HG02943 (cell line): Measurements from ENCODE around the gene MOK.

Experiments used
- ATAC-seq: cut with Tn5 transposase; IDR thresholded peaks from one replicate; pipeline ENCODE4 v1.9.1; 2021; ENCODE audit warnings: mild to moderate bottlenecking, low read depth, moderate library complexity; ENCODE audit not compliant: unreplicated experiment

MOK gene

DNA sequence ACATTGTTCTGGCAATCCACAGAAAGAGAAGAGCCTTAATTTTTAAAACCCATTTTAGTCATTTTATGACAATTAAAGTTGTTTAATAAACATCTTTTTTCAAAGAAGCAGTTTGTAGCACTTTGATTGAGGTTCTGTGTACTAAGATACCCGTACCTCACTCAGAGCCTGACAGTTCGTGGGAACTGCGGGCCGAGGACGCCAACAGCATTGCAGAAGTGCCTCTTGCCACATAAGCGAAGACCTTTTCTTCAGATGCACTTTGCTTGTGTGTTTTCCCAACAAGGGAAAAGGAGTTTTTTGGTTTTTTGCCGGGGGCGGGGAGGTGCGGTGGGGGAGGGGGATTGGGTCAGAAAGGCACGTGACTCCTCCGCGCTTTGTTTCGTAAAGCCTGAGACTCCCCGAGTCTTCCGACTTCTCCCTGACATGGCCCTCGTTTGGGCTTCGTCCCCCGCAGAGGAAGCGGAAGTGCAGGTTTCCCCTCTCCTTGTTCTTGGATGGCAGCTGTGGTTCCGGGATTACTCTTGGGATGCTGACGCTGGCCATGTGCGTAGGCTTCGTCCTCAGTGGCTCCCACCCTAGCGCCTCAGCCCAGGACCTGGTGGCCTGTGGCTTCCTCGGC lies 94.4 kb downstream of the MOK start:
- ATAC-seq: no peak

DNA sequence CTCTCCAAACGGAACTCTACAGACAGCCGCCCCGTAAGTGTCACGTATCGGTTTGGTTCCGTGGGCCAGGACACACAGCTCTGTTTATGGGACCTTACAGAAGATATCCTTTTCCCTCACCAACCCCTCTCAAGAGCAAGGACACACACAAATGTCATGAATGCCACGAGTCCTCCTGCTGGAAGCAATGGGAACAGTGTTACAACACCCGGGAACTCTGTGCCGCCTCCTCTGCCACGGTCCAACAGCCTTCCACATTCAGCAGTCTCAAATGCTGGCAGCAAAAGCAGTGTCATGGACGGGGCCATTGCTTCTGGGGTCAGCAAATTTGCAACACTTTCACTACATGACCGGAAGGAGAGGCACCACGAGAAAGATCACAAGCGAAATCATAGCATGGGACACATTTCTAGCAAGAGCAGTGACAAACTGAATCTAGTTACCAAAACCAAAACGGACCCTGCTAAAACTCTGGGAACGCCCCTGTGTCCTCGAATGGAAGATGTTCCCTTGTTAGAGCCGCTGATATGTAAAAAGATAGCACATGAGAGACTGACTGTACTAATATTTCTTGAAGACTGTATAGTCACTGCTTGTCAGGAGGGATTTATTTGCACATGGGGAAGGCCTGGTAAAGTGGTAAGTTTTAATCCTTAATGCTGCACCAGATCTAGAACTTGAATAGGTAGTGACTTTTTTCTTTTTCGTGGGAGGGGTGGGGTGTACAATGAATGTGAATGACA lies 95.6 kb downstream of the MOK start:
- ATAC-seq: no peak

DNA sequence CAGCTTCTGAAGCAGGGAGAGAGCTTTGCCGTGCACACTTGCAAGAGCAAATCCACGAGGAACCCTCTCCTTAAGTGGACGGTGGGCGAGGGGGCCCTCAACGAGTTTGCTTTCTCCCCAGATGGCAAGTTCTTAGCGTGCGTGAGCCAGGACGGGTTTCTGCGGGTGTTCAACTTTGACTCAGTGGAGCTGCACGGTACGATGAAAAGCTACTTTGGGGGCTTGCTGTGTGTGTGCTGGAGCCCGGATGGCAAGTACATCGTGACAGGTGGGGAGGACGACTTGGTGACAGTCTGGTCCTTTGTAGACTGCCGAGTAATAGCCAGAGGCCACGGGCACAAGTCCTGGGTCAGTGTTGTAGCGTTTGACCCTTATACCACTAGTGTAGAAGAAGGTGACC lies 96.2 kb downstream of the MOK start:
- no peak for ATAC-seq

DNA sequence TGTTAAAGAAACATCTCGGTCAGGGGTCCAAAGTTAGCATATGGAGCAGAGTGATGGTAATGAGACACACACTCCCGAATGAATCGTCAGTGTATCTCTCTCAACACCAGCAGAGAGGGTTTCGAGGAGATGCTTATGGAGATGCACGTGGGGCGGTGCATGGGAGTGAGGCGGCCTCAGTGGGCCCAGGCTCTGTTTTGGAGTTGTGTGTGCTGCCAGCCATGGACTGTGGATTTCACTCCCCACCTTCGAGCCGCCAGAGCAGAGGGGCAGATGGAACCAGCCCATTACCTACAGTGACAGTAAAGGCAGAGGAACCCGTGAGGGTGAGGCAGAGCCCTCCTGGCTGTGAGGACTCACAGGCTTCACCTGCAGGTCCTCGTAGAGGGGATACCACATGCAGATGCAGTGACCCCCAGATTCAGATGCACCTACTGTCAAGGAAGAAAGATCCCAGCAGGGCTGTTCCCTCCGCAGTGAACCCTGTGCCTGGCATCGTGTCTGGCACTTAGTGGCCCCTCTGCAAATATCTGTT lies 97.1 kb downstream of the MOK start:
- no peak for ATAC-seq

DNA sequence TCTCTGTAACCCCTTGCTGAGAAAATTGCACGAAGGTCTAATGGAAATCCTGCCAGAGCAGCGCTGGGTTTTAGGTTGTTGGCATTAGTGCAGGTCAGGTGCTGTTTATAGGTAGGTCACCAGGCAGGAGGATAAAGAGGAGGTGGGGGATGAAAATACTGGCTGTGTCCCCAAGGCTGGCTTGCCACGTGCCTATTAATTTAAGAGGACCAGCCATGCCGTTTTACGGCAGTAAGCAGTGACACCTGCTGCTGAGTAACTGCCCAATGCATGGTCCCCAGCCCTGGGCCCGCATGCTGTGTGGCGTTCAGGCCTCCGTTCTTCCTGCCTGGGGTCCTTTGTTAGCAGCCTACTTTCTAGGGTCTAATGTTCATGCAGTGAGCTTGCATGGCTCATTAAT lies 98.0 kb downstream of the MOK start:
- no peak for ATAC-seq

DNA sequence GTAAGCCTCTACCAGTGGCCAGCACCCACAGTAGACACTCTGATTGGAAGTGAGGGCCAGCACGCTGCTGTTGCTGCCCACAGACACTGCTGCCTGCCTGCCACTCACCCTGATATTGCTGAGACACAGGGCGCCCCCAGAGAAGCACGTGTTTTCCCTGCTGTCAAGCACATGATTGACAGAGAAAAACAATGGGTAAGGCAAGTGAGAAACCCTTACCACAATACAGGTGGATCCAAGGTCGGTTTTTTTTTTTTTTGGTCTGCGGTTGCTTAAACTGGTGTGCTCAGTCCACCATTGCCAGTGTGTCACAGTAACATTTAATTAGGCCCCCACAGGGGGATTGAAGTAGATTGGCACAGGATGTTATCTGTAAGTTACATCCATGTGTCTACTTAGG lies 99.4 kb downstream of the MOK start:
- no peak for ATAC-seq

DNA sequence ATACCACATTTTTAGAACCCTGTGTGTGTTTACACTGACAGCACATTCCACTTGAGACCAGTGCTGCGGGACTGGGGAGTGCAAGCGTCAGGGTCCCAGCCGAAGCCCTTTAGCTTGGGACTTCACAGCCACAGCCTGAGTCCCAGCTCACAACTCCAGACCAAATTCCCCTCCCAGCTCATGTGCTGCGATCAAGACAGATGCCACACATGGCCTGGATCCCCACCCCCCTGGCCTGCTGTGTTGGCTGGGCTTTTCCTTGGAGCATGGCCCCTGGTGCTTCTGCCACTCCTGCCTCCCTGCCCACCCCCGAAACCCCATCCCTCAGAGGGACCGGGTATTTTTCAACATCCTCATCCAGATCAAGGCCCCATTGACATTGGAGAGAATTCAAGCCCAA lies 101.6 kb downstream of the MOK start:
- ATAC-seq: no peak

DNA sequence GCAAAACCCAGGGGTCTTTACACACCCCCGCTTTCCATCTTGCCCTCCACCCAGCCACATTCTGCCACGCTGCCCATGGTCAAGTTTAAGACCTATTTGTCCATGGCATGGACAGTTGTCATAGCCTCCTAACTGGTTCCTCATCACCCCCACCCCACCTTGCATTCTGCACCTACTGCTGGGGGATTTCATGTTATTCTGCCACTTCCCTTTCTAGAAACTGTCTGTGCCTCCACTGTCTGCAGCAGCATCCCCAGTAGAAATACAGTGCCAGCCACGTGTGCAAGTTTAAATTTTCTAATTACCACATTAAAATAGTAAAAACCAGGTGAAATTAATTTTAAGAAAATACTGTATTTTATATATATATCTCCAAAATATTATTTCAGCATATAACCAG lies 102.0 kb downstream of the MOK start:
- no peak for ATAC-seq

DNA sequence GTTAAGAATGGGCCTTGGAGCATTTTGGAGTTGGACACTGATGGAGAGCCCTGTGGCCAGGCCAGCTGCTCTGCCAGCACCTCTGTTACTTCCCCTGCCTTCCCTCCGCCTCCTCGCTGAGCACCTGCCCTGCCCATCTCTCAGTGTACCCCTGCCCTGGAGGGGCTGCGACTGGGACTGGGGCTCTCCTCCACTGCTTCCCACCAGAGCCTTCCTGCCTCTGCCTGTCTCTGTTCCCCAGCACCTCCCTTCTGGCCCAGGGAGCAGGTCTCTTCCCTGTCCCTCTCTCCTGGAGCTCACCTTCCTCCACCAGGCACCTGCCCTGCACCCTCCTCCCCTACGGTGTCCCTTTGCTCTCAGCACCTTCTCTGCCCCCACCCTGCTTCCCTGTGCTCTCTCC lies 103.2 kb downstream of the MOK start:
- ATAC-seq: no peak

DNA sequence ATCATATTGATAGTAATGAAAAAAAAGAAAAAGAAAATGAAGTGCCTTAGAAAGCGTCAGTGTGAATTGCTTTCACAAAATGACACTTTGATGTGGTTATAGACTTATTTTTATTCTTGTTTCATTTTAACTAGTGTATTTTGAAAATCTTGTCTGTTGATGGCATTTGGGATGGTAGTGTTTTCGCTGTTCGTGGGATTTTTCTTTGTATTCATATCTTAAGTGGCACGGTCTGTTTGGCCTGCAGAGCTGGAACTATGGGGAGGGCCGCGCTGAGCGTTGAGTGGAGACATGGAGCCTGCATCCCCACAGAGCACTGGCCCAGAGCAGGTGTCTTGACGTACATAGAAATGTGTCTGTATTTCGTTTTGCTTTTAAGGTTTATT lies 103.6 kb downstream of the MOK start:
- no peak for ATAC-seq

DNA sequence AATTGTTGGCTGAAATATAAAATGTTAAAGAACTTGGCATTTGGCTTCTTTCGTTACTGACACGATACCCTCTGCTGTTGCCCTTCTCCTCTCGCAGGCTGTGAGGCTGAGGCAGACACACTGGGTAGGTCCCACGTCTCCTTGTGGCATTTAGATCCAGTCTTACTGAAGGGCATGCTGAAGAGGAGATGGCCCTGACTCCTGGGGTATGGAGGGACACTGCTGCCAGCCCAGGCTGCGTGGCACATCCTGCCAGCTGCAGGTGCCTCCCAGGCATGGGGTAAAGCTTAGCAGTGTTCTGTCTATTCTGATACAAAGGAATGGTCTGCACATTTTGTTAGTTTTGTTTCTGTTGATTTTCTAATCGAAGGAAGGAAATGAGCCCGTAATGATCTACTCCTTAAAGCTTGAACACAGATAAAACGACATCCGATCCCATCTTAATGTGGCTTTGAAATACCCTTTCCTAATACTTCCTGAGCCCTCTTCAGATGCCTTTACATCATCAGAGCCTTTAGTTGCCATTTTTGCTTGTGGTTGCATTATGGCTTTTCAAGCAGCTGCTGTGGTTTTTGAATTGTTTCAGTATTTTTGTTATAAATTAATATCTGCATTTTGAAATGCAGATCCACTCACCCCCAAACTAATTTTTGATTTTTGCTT lies 104.1 kb downstream of the MOK start:
- no peak for ATAC-seq

DNA sequence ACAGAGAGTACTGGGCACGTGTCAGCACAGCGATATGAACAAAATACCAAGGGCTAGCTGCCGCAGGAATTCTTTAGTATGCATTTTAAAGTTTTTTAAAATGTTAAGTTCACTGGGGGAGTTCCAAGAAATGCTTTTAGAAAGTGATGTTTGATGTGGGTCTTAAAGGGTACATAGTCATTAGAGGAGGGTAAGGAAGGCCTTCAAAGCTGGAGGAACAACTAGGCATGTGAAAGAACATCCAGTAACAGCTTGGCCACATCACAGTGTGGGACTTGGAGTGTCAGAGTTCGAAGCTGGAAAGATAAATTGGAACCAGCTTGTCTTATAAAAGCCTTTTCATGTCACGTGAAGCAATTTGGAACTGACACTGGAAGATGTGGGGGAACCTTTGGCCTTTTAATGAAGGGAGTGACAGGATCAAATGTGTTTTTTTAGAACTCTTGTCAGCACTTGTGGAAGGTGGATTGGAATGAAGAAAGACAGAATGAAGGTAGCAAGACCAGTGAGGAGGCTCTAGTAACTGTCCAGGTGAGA lies 107.6 kb downstream of the MOK start:
- ATAC-seq: no peak

DNA sequence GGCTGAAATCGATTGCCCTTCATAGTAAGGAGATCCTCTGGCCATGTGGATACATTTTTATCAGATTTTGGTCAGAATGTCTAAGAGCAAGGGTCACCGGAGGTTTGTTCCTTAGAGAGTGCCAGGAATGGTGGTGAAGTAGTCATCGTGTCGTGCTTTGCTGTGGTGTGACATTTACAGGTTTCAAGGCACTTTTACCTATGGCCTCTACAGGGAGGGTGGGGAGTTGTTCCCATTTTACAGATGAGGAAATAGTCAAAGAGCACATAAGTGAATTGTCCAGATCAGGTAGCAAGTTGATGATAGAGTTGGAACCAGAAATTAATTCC lies 108.1 kb downstream of the MOK start:
- ATAC-seq: no peak

DNA sequence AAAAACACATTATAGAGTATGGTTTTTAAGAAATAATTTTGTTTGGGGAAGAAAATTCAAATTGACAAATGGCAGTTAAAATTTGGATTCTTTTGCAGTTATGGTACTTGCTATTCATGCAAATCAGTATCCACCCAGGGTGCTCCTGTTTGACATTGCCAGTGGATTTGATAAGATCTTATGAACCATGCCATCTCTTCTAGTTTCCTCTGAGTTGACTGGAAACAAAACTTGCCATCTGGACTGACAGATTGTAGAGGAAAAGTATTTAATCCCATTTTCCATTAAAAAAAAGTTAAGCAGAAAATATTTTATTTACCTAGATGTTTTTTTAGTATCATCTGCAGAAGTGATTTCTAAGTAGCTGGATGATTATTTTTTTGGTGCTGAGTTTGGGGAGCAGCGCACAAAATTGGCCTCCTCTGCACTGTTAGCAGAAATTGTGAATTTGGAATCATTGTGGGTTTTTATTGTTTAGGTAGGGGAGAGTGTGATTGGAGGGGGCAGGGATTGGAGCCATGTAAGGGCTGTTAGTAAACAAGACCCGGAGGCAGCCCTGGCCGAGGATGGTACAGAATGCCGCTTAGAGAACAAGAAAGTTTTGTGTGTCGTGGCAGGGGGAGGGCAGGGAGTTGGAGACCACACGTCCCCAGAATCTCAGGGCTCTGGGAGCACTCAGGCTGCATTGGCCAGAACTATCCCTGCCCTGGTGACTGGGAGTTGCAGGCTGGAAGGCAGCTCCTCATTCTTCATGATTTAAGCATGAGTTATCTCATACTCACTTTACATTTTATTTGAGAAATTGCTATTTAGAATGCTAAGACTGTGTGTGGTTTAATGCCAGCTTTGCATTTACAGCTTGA lies 108.7 kb downstream of the MOK start:
- ATAC-seq: no peak

DNA sequence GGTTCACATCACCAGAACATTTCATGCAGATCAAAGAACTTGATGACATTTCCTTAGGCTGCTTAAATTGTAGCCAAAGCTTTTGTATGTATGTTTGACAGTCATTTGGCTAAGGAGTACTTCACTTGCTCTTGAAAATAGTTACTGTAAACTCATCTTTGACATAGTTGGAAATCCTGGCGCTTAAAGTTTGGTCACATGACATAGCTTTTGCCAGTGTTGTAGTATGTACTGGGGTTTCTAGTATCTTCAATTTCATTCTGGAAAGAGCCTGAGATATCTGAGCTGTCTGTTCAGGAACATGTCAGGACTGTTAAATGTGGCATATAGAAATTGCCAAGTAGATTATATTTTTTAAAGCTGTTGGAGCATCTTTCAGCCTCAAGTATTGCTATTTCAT lies 109.5 kb downstream of the MOK start:
- no peak for ATAC-seq

DNA sequence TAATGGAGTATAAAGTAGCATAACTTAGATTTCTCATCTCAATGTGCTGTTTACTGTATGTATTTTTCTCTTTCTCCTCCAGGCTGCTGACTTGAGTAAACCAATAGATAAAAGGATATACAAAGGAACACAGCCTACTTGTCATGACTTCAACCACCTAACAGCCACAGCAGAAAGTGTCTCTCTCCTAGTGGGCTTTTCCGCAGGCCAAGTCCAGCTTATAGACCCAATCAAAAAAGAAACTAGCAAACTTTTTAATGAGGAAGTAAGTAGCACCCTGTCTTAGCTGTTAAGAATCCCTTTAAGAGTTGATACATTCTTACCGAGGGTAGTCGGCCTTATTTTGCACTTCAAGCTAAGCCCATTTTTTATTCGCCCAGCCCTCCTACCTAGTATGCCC lies 110.1 kb downstream of the MOK start:
- ATAC-seq: no peak

DNA sequence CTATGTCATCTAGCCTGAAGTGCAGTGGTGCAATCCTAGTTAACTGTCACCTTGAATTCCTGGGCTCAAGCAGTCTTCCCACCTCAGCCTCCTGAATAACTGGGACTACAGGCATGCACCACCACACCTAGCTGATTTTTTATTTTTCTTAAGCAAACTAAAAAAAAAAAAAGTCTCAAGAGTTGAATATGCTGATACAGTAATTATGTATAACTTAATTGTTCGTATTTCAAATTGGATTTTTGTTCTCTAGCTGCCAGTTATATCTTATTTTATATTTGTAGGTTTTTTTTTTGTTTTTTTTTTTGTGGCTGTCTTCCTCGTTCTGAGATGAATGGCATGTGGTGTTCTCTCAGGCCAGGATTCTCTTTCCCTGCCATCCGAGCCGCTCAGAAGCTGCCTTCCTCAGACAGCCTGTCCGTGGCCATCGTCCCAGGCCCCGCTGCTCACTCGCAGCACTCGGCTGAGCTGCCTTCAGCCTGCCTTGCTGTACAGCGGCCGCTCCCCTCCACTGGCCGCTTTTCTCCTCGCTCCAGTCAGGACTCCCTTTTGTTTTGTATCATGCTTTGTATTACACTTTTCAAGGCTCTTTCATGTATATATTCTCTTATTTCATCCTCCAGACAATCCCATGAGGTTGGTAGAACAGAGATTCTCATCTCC lies 112.0 kb downstream of the MOK start:
- ATAC-seq: no peak

DNA sequence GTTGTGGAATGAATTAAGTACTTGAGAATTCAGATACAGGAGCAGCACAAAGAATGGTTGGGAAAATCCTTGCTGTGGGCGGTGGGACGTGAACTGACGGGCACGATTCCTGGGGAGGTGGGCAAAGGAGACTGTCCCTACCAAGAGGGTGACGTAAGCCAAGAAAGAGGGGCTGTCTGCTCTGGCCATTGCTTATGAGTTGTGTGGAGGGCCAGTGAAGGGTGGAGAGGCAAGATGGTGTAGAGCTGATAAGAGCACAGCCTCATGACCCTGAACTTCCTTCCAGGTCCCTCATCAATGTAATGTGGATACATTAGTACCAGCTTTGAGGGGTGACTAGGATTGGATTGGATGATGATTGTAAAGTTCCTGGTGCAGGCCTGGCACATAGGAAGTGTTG lies 115.1 kb downstream of the MOK start:
- ATAC-seq: no peak

DNA sequence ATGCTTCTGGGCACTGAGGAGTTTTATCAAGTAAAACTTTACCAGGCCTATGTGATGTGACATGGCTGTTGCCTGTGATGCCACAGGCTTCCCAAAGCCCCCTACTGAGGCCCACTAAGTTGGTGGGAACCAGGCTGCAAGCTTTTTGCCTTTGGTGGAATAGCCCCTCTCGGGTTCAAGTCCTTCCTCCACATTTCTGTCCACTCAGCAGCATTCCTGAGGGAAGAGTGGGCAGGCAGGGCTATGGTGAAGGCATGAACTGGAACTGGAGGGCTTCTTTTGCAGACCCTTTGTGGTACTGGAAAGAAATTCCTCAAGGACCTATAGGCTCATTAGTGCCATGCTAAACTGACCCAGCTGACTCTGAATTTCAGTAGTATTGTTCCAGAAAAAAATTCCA lies 116.8 kb downstream of the MOK start:
- ATAC-seq: no peak

DNA sequence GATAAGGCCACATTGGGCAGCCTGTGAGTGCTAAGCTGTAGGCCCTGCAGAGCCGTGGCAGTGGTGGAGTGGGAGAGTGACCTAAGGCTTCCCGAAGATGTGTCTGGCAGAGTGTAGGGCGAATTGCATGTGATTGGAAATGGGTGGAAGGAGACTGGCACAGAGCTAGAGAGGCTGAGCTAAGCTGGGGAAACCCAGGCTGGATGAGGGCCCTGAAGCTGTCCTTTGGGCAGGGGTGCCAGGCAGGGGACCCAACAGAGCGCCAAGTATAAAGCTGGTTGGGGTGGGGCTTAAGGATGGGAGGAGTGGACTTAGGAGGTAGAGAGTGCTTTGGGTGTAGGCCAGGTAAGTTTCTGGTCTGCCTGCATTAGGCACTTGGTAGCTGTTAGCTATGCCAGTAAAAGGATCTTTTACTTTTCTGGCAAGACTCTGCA lies 117.4 kb downstream of the MOK start:
- ATAC-seq: no peak
